GM21723 (cell line): ENCODE data around the gene PCDHA5.
"Not testable (repeated sequence)": the region's sequence is repeated elsewhere in the genome, so short reads cannot be mapped to it uniquely, and the experiment has no call there.

Experiments used
- ATAC-seq: cut with Tn5 transposase; IDR thresholded peaks from one replicate; pipeline ENCODE4 v1.9.1; 2021; ENCODE audit warnings: mild to moderate bottlenecking, moderate library complexity; ENCODE audit not compliant: unreplicated experiment

Gene PCDHA5

DNA sequence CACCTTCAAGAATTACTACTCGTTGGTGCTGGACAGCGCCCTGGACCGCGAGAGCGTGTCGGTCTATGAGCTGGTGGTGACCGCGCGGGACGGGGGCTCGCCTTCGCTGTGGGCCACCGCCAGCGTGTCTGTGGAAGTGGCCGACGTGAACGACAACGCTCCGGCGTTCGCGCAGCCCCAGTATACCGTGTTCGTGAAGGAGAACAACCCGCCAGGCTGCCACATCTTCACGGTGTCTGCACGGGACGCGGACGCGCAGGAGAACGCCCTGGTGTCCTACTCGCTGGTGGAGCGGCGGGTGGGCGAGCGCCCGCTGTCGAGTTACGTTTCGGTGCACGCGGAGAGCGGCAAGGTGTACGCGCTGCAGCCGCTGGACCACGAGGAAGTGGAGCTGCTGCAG is 1.6 kb downstream of the PCDHA5 start:
- not testable (repeated sequence) for ATAC-seq

DNA sequence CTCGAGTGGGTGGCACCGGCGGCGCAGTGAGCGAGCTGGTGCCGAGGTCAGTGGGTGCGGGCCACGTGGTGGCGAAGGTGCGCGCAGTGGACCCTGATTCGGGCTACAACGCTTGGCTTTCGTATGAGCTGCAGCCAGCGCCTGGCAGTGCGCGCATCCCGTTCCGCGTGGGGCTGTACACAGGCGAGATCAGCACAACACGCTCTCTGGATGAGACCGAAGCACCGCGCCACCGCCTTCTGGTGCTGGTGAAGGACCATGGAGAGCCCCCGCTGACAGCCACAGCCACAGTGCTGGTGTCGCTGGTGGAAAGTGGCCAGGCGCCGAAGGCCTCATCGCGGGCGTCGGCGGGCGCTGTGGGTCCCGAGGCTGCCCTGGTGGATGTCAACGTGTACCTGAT is 2.1 kb downstream of the PCDHA5 start:
- ATAC-seq: no peak

DNA sequence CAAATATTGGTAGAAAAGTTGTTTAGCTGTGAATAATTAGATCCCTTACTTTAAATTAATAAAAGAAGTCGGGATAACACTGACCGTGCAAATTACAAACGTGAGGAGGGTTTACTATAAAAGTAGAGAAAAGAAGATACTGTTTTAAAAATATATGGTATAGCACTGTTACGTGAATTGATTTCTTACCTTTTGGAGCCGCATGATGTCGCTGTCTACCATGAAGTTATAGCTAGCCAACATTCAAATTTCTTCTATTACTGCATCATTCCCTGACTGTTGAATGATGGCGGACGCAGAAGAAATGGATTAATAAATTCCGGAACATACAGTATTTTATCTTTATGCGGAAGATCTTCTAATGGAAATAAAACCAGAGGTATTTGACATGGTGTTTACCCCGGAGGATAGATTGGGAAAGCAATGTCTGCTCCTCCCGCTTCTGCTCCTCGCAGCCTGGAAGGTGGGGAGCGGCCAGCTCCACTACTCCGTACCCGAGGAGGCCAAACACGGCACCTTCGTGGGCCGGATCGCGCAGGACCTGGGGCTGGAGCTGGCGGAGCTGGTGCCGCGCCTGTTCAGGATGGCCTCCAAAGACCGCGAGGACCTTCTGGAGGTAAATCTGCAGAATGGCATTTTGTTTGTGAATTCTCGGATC is 6.4 kb downstream of the PCDHA5 start, which contains the start of gene PCDHA6:
Gene PCDHA6, plus strand, starts transcription at position 257 of the 658 bp plus-strand sequence. Its CDS starts 132 bp downstream, at position 389.
- ATAC-seq: no peak

DNA sequence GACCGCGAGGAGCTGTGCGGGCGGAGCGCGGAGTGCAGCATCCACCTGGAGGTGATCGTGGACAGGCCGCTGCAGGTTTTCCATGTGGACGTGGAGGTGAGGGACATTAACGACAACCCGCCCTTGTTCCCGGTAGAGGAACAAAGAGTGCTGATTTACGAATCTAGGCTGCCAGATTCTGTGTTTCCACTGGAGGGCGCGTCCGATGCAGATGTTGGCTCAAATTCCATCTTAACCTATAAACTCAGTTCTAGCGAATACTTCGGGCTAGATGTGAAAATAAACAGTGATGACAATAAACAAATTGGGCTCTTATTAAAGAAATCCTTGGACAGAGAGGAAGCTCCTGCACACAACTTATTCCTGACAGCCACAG is 6.9 kb downstream of the PCDHA5 start:
- ATAC-seq: no peak

DNA sequence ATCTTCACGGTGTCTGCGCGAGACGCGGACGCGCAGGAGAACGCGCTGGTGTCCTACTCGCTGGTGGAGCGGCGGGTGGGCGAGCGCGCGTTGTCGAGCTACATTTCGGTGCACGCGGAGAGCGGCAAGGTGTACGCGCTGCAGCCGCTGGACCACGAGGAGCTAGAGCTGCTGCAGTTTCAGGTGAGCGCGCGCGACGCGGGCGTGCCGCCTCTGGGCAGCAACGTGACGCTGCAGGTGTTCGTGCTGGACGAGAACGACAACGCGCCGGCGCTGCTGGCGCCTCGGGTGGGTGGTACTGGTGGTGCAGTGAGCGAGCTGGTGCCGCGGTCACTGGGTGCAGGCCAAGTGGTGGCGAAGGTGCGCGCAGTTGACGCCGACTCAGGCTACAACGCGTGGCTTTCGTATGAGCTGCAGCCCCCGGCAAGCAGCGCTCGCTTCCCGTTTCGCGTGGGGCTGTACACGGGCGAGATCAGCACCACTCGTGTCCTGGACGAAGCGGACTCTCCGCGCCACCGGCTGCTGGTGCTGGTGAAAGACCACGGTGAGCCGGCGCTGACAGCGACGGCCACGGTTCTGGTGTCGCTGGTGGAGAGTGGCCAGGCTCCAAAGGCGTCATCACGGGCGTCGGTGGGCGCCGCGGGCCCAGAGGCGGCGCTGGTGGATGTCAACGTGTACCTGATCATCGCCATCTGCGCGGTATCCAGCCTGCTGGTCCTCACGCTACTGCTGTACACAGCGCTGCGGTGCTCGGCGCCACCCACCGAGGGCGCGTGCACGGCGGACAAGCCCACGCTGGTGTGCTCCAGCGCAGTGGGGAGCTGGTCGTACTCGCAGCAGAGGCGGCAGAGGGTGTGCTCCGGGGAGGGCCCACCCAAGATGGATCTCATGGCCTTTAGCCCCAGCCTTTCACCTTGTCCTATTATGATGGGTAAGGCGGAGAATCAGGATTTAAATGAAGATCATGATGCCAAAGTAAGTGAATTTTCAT is 8.4 kb downstream of the PCDHA5 start:
- ATAC-seq: not testable (repeated sequence)

DNA sequence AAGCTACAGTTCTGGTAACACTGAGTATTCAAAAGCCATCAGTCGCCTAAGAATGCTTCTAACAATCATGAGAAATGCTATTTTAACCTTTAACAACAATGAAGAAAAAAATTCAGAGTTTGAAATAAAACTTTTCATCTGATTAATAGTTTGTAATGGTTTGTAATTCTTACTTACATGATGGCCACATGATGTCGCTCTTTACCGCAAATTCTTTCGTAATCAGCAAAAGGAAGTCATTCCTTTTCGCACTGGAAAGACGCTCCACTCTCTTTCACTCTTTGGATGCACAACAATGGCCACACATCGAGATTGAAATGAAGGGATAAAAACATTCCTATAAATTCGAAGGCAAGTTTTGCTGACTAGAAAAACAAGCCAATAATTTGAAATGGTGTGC is 12.6 kb downstream of the PCDHA5 start, which contains the start of gene PCDHA7:
Gene PCDHA7, plus strand, starts transcription at position 277 of the 400 bp plus-strand sequence. Its CDS starts 115 bp downstream, at position 392.
- no peak for ATAC-seq

DNA sequence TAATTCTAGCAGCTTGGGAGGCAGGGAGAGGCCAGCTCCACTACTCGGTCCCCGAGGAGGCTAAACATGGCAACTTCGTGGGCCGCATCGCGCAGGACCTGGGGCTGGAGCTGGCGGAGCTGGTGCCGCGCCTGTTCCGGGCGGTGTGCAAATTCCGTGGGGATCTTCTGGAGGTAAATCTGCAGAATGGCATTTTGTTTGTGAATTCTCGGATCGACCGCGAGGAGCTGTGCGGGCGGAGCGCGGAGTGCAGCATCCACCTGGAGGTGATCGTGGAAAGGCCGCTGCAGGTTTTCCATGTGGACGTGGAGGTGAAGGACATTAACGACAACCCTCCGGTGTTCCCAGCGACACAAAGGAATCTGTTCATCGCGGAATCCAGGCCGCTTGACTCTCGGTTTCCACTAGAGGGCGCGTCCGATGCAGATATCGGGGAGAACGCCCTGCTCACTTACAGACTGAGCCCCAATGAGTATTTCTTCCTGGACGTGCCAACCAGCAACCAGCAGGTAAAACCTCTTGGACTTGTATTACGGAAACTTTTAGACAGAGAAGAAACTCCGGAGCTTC is 13.1 kb downstream of the PCDHA5 start:
- ATAC-seq: not testable (repeated sequence)

DNA sequence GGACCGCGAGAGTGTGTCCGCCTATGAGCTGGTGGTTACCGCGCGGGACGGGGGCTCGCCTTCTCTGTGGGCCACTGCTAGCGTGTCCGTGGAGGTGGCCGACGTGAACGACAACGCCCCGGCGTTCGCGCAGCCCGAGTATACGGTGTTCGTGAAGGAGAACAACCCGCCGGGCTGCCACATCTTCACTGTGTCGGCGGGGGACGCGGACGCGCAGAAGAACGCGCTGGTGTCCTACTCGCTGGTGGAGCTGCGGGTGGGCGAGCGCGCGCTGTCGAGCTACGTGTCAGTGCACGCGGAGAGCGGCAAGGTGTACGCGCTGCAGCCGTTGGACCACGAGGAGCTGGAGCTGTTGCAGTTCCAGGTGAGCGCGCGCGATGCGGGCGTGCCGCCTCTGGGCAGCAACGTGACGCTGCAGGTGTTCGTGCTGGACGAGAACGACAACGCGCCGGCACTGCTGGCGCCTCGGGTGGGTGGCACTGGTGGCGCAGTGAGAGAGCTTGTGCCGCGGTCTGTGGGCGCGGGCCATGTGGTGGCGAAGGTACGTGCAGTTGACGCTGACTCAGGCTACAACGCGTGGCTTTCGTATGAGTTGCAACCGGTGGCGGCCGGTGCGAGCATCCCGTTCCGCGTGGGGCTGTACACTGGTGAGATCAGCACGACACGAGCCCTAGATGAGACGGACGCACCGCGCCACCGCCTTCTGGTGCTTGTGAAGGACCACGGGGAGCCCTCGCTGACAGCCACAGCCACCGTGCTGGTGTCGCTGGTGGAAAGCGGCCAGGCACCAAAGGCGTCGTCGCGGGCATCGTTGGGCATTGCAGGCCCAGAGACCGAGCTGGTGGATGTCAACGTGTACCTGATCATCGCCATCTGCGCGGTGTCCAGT is 14.5 kb downstream of the PCDHA5 start:
- no peak for ATAC-seq

DNA sequence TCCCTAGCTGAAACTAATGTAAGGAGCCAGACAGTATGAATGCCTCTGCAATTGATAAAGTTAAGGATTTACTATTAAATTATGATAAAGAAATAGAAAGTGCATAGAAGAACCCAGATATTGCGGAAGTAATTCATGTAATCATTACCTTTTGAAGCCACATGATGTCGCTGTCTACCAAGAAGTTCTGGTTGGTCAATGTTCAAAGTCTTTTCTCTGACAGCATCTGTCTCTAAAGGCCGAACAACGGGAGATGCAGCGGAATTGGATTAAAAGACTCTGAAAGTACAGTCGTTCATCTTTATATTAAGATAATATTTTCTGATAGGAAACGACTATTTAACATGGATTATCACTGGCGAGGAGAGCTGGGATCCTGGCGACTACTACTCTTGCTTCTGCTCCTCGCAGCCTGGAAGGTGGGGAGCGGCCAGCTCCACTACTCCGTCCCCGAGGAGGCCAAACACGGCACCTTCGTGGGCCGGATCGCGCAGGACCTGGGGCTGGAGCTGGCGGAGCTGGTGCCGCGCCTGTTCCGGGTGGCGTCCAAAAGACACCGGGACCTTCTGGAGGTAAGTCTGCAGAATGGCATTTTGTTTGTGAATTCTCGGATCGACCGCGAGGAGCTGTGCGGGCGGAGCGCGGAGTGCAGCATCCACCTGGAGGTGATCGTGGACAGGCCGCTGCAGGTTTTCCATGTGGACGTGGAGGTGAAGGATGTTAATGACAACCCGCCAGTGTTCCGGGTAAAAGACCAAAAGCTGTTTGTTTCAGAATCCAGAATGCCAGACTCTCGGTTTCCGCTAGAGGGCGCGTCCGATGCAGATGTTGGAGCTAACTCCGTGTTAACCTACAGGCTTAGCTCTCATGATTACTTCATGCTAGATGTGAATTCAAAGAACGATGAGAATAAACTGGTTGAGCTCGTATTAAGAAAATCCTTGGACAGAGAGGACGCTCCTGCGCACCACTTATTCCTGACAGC is 19.9 kb downstream of the PCDHA5 start, which contains the start of gene PCDHA8:
Gene PCDHA8, plus strand, starts transcription at position 210 of the 985 bp plus-strand sequence. Its CDS starts 135 bp downstream, at position 345.
- no peak for ATAC-seq

DNA sequence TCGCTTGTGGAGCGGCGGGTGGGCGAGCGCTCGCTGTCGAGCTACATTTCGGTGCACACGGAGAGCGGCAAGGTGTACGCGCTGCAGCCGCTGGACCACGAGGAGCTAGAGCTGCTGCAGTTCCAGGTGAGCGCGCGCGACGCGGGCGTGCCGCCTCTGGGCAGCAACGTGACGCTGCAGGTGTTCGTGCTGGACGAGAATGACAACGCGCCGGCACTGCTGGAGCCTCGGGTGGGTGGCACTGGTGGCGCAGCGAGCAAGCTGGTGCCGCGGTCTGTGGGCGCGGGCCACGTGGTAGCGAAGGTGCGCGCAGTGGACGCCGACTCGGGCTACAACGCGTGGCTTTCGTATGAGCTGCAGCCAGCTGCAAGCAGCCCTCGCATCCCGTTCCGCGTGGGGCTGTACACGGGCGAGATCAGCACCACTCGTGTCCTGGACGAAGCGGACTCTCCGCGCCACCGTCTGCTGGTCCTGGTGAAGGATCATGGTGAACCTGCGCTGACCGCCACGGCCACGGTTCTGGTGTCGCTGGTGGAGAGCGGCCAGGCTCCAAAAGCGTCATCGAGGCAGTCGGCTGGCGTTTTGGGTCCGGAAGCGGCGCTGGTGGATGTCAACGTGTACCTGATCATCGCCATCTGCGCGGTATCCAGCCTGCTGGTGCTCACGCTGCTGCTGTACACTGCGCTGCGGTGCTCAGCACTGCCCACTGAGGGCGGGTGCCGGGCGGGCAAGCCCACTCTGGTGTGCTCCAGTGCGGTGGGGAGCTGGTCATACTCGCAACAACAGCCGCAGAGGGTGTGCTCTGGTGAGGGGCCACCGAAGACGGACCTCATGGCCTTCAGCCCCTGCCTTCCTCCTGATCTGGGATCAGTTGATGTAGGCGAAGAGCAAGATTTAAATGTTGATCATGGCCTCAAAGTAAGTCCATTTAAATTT is 21.7 kb downstream of the PCDHA5 start:
- no peak for ATAC-seq

DNA sequence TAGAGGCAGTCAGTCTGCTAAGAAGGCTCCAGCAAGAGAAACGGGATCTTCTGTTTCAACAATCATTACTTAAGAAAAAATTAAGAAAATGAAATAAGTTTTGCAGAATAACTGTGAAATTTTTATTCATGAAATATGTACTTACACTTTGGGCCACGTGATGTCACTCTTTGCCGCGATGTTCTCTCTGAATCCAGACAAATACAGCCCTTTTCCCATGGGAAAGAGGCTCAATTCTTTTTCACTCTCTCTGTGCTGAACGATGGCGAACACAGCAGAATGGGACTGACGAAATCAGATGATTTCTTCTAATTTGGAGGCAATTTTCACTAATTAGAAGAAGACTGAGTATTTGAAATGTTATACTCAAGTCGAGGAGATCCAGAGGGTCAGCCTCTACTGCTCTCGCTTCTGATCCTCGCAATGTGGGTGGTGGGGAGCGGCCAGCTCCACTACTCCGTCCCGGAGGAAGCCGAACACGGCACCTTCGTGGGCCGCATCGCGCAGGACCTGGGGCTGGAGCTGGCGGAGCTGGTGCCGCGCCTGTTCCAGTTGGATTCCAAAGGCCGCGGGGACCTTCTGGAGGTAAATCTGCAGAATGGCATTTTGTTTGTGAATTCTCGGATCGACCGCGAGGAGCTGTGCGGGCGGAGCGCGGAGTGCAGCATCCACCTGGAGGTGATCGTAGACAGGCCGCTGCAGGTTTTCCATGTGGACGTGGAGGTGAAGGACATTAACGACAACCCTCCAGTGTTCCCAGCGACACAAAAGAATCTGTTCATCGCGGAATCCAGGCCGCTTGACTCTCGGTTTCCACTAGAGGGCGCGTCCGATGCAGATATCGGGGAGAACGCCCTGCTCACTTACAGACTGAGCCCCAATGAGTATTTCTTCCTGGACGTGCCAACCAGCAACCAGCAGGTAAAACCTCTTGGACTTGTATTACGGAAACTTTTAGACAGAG is 27.0 kb downstream of the PCDHA5 start, which contains the start of gene PCDHA9:
Gene PCDHA9, plus strand, starts transcription at position 244 of the 964 bp plus-strand sequence. Its CDS starts 114 bp downstream, at position 358.
- not testable (repeated sequence) for ATAC-seq

DNA sequence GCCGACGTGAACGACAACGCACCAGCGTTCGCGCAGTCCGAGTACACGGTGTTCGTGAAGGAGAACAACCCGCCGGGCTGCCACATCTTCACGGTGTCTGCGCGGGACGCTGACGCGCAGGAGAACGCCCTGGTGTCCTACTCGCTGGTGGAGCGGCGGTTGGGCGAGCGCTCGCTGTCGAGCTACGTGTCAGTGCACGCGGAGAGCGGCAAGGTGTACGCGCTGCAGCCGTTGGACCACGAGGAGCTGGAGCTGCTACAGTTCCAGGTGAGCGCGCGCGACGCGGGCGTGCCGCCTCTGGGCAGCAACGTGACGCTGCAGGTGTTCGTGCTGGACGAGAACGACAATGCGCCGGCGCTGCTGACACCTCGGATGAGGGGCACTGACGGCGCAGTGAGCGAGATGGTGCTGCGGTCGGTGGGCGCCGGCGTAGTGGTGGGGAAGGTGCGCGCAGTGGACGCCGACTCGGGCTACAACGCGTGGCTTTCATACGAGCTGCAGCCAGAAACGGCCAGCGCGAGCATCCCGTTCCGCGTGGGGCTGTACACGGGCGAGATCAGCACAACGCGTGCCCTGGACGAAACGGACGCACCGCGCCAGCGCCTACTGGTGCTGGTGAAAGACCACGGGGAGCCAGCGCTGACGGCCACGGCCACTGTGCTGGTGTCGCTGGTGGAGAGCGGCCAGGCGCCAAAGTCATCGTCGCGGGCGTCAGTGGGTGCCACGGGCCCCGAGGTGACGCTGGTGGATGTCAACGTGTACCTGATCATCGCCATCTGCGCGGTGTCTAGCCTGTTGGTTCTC is 28.6 kb downstream of the PCDHA5 start:
- ATAC-seq: not testable (repeated sequence)

DNA sequence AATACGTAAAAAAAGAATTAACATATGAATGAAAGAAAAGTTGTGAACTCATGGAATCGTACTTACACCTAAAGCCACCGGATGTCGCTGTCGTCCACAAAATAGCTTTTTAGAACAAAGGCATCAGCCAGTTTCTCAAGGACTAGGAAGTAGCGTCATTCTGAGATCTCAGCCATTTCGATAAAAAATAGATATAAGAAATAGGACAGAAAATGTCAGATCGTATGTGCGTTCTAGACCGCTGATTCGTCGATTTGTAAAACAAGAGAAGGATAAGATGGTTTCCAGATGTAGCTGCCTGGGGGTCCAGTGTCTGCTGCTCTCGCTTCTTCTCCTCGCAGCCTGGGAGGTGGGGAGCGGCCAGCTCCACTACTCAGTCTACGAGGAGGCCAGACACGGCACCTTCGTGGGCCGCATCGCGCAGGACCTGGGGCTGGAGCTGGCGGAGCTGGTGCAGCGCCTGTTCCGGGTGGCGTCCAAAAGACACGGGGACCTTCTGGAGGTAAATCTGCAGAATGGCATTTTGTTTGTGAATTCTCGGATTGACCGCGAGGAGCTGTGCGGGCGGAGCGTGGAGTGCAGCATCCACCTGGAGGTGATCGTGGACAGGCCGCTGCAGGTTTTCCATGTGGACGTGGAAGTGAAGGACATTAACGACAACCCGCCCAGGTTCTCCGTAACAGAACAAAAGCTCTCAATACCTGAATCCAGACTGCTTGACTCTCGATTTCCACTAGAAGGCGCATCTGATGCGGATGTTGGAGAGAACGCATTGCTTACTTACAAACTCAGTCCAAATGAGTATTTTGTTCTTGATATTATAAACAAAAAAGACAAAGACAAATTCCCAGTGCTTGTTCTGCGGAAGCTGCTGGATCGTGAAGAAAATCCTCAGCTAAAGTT is 34.6 kb downstream of the PCDHA5 start, which contains the start of gene PCDHA10:
Gene PCDHA10, plus strand, starts transcription at position 126 of the 903 bp plus-strand sequence. Its CDS starts 152 bp downstream, at position 278.
- ATAC-seq: no peak

DNA sequence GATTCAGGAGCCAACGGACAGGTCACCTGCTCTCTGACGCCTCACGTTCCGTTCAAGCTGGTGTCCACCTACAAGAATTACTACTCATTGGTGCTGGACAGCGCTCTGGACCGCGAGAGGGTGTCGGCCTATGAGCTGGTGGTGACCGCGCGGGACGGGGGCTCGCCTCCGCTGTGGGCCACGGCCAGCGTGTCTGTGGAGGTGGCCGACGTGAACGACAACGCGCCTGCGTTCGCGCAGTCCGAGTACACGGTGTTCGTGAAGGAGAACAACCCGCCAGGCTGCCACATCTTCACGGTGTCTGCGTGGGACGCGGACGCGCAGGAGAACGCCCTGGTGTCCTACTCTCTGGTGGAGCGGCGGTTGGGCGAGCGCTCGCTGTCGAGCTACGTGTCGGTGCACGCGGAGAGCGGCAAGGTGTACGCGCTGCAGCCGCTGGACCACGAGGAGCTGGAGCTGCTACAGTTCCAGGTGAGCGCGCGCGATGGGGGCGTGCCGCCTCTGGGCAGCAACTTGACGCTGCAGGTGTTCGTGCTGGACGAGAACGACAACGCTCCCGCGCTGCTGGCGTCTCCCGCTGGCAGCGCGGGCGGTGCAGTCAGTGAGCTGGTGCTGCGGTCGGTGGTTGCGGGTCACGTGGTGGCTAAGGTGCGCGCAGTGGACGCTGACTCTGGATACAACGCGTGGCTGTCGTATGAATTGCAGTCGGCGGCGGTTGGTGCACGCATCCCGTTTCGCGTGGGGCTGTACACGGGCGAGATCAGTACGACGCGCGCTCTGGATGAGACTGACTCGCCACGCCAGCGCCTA is 36.0 kb downstream of the PCDHA5 start:
- no peak for ATAC-seq
